Measurements from ENCODE around the gene PGBD5. TPM values are rescaled to one million over a fixed set of nuclear protein-coding genes. Genes with fewer than 3 reads are reported as not detected.

PGBD5 gene
- polyA plus RNA-seq, 3 donors, result 0.44 TPM; not detected in 2

- no peak overlapping the region for H3K27ac Mint-ChIP-seq
- intact Hi-C loops (cut with micrococcal nuclease), result loop anchor here in 1 of 2 donors (5.0 kb wide), 1 partner anchor 651 kb away; no protein-coding TSS in a partner anchor
- H3K4me1 ChIP-seq (ENCODE audit: control insufficient read depth in 1 of 2, insufficient read depth in 2 of 2, low read length in 2 of 2), result no peaks in the 10 kb centered on the region
- no peak overlapping the region for H3K4me3 ChIP-seq (replicated peaks in 1 of 3; ENCODE audit: low read depth in 2 of 3, low read length in 3 of 3)
- no peak overlapping the region for H2AFZ ChIP-seq (ENCODE audit: insufficient read depth, low read depth, low read length, poor library complexity, severe bottlenecking)
- no peaks in the 10 kb centered on the region for H3K36me3 ChIP-seq (replicated peaks in 1 of 2; ENCODE audit: control insufficient read depth in 1 of 2, insufficient read depth in 2 of 2, low read length in 2 of 2)
- H3K27me3 ChIP-seq (ENCODE audit: control insufficient read depth in 2 of 2, insufficient read depth in 2 of 2, low read length in 2 of 2), result no peaks in the 10 kb centered on the region
- DNase-seq, result no peak
- no peaks in the 10 kb centered on the region for H3K36me3 Mint-ChIP-seq
- WGBS (ENCODE audit: insufficient coverage), result 84% methylated on average over 9 of the region's 12 CpGs
- H3K27me3 Mint-ChIP-seq (ENCODE audit: low read depth in 3 of 3), result peaks cover 0 to 3% (median 2%) of the 10 kb centered on the region in 3 donors
- H3K9ac ChIP-seq (ENCODE audit: insufficient read depth, low read length, poor library complexity, severe bottlenecking), result no peak overlapping the region
- H3K9me3 Mint-ChIP-seq, result no peaks in the 10 kb centered on the region
- H3K4me1 Mint-ChIP-seq, result peaks cover 3% of the 10 kb centered on the region
- H3K4me3 Mint-ChIP-seq, result no peak overlapping the region
- TF ChIP-seq CTCF (IDR thresholded peaks at IDR 0.05), result no peak
- H4K20me1 ChIP-seq (ENCODE audit: insufficient read depth, low read length), result no peaks in the 10 kb centered on the region
- H3K27ac ChIP-seq (ENCODE audit: low read depth in 1 of 2, low read length in 2 of 2), result no peak overlapping the region
- no peaks in the 10 kb centered on the region for H3K9me3 ChIP-seq (replicated peaks in 1 of 2; ENCODE audit: control insufficient read depth in 1 of 2, insufficient read depth in 1 of 2, low read length in 2 of 2)
- no peaks in the 10 kb centered on the region for H3K79me2 ChIP-seq (ENCODE audit: insufficient read depth, low read length)
- no peak overlapping the region for H3K4me2 ChIP-seq (replicated peaks; ENCODE audit: extremely low read depth, low read length, poor library complexity, severe bottlenecking)
These were observed 112.5 kb downstream of the PGBD5 start for GRCh38 chr1:230313453-230314141.

- Histone ChIP-seq H3K4me3 (replicated peaks in 1 of 3; ENCODE audit: low read depth in 2 of 3, low read length in 3 of 3) (no peak overlapping the region), H3K4me1 (ENCODE audit: control insufficient read depth in 1 of 2, insufficient read depth in 2 of 2, low read length in 2 of 2) (no peaks in the 10 kb centered on the region), H3K9me3 (replicated peaks in 1 of 2; ENCODE audit: control insufficient read depth in 1 of 2, insufficient read depth in 1 of 2, low read length in 2 of 2) (no peaks in the 10 kb centered on the region), H3K9ac (ENCODE audit: insufficient read depth, low read length, poor library complexity, severe bottlenecking) (no peak overlapping the region), H3K27me3 (ENCODE audit: control insufficient read depth in 2 of 2, insufficient read depth in 2 of 2, low read length in 2 of 2) (no peaks in the 10 kb centered on the region), H3K4me2 (replicated peaks; ENCODE audit: extremely low read depth, low read length, poor library complexity, severe bottlenecking) (no peak overlapping the region), H3K27ac (ENCODE audit: low read depth in 1 of 2, low read length in 2 of 2) (no peak overlapping the region), H3K79me2 (ENCODE audit: insufficient read depth, low read length) (no peaks in the 10 kb centered on the region), H4K20me1 (ENCODE audit: insufficient read depth, low read length) (no peaks in the 10 kb centered on the region), H2AFZ (ENCODE audit: insufficient read depth, low read depth, low read length, poor library complexity, severe bottlenecking) (no peak overlapping the region), H3K36me3 (replicated peaks in 1 of 2; ENCODE audit: control insufficient read depth in 1 of 2, insufficient read depth in 2 of 2, low read length in 2 of 2) (no peaks in the 10 kb centered on the region)
- no peak for DNase-seq
- H3K4me1 Mint-ChIP-seq, result peaks cover 3% of the 10 kb centered on the region
- no peaks in the 10 kb centered on the region for H3K9me3 Mint-ChIP-seq
- intact Hi-C loops (cut with micrococcal nuclease), result loop anchor here in 1 of 2 donors (5.0 kb wide), 1 partner anchor 650 kb away; no protein-coding TSS in a partner anchor
- TF ChIP-seq CTCF (IDR thresholded peaks at IDR 0.05), result no peak
- peaks cover 0 to 3% (median 2%) of the 10 kb centered on the region in 3 donors for H3K27me3 Mint-ChIP-seq (ENCODE audit: low read depth in 3 of 3)
- no peak overlapping the region for H3K27ac Mint-ChIP-seq
- no peak overlapping the region for H3K4me3 Mint-ChIP-seq
- H3K36me3 Mint-ChIP-seq, result no peaks in the 10 kb centered on the region
- WGBS (ENCODE audit: insufficient coverage), result no CpG with 5 or more reads among the region's 3 CpGs
These were observed 113.5 kb downstream of the PGBD5 start for GRCh38 chr1:230312676-230313075.

All from CD14-positive monocyte (primary cell).